Kidney (tissue), 14 donors: ENCODE results near the gene WNT9B. TPM values are rescaled to one million over a fixed set of nuclear protein-coding genes. Genes with fewer than 3 reads are reported as not detected.

Source experiments
- DNase-seq, 5 donors: peaks; one replicate each; pipeline ENCODE4 v3.0.0-alpha.2; 2013 to 2020
- FAIRE-seq: peaks from 2 replicates; lab custom pipeline; 2012; peaks lifted over from hg19 to GRCh38; lab: Jason Lieb, UNC
- H3K27ac ChIP-seq, 2 donors: one replicate each; pipeline ENCODE4 v1.7.0; 2013; ENCODE audit warnings: low read depth in 2 of 2, low read length in 2 of 2, inconsistent platforms in 1 of 2
- H3K27me3 ChIP-seq: one replicate; pipeline ENCODE4 v1.7.1; 2013; ENCODE audit warnings: low read length, inconsistent platforms; ENCODE audit not compliant: control insufficient read depth, insufficient read depth
- H3K36me3 ChIP-seq, 3 donors: one replicate each; pipeline versions ENCODE4 v1.7.0 to v1.7.1; 2013; ENCODE audit warnings: low read length in 3 of 3, control low read depth in 1 of 3, inconsistent platforms in 1 of 3; ENCODE audit not compliant: insufficient read depth in 3 of 3, control insufficient read depth in 2 of 3
- H3K4me1 ChIP-seq, 3 donors: one replicate each; pipeline versions ENCODE4 v1.7.0 to v1.7.1; 2013; ENCODE audit warnings: low read length in 3 of 3, inconsistent platforms in 1 of 3, low read depth in 1 of 3; ENCODE audit not compliant: control insufficient read depth in 2 of 3, insufficient read depth in 2 of 3
- H3K4me3 ChIP-seq, 3 donors: one replicate each; pipeline versions ENCODE4 v1.7.0 to v1.8.1; 2013; ENCODE audit warnings: low read length in 3 of 3, control low read depth in 1 of 3, inconsistent platforms in 1 of 3
- H3K9ac ChIP-seq, 3 donors: one replicate each; pipeline versions ENCODE4 v1.7.0 to v1.7.1; 2013; ENCODE audit warnings: low read length in 3 of 3, control low read depth in 1 of 3, inconsistent platforms in 1 of 3
- H3K9me3 ChIP-seq, 3 donors: one replicate each; pipeline versions ENCODE4 v1.7.0 to v1.7.1; 2013; ENCODE audit warnings: low read length in 3 of 3, control low read depth in 1 of 3, inconsistent platforms in 1 of 3; ENCODE audit not compliant: control insufficient read depth in 2 of 3, insufficient read depth in 1 of 3
- CTCF ChIP-seq: IDR thresholded peaks from 3 replicates; pipeline ENCODE4 v1.5.1; 2012; ENCODE audit warnings: mild to moderate bottlenecking, moderate library complexity, borderline replicate concordance; ENCODE audit not compliant: insufficient read depth; ENCODE audit errors: extremely low read depth
- intact Hi-C: fragments of 100-400 bp; cut with DNase I; formaldehyde crosslinking; loops from one replicate; pipeline ENCODE4 v1.11.1; 2022
- polyA plus RNA-seq: library from polyadenylated mRNA; stranded (reverse); fragments of 350-450 nt; fragmentation: Illumina TruSeq; extraction: RNeasy Lipid Tissue Mini Kit (QIAGEN cat#74804); gene quantifications from one replicate; pipeline ENCODE4 v1.2.3, GENCODE V29; 2014; ENCODE audit warnings: low read depth, low replicate concordance; ENCODE audit not compliant: insufficient read depth
- total RNA-seq: library from RNA; stranded (reverse); fragmentation: NEBNext Ultra II Directional; extraction: Animal tissue kit (Norgen Biotek cat#: 25700); gene quantifications from one replicate; pipeline ENCODE4 v1.2.1, GENCODE V29; 2021
- donor health status: control.
- donor health status: control.
- donor health status: control.
- donor health status: control.
- donor health status: control.
- donor health status: DM: yes; HTN: yes; CAD: no.
- donor health status: Normal renal cell carcinoma (clear cell type).

WNT9B gene
- total and polyA plus RNA-seq, 2 donors from 2014 or later, result 1.9 to 5.3 TPM

- Histone ChIP-seq H3K27ac (no peak overlapping the region), H3K9me3 (no peaks in the 10 kb centered on the region), H3K4me1 (peaks cover 0 to 3% (median 0%) of the 10 kb centered on the region in 3 donors), H3K9ac (no peak overlapping the region), H3K27me3 (no peaks in the 10 kb centered on the region), H3K36me3 (no peaks in the 10 kb centered on the region), H3K4me3 (no peak overlapping the region)
- FAIRE-seq (no peak), DNase-seq (no peak)
- intact Hi-C loops, result no loop called here
- no peak for TF ChIP-seq CTCF
These were observed 45.6 kb downstream of the WNT9B start for GRCh38 chr17:46896991-46897390.

- no peak for DNase-seq
- H3K36me3 ChIP-seq, result no peaks in the 10 kb centered on the region
- FAIRE-seq, result no peak
- peaks cover 0 to 3% (median 0%) of the 10 kb centered on the region in 3 donors for H3K4me1 ChIP-seq
- intact Hi-C loops, result no loop called here
- no peak for TF ChIP-seq CTCF
- H3K9me3 ChIP-seq, result no peaks in the 10 kb centered on the region
- no peak overlapping the region for H3K27ac ChIP-seq
- no peak overlapping the region for H3K4me3 ChIP-seq
- H3K9ac ChIP-seq, result no peak overlapping the region
- H3K27me3 ChIP-seq, result no peaks in the 10 kb centered on the region
These were observed 47.0 kb downstream of the WNT9B start for GRCh38 chr17:46898364-46898763.

GRCh38 chr17:46898860-46899259 is 47.5 kb downstream of the WNT9B start:
- no peak for TF ChIP-seq CTCF
- intact Hi-C loops, result no loop called here
- H3K36me3 ChIP-seq, result no peaks in the 10 kb centered on the region
- no peak overlapping the region for H3K4me3 ChIP-seq
- peaks cover 0 to 3% (median 0%) of the 10 kb centered on the region in 3 donors for H3K4me1 ChIP-seq
- no peaks in the 10 kb centered on the region for H3K9me3 ChIP-seq
- H3K27me3 ChIP-seq, result no peaks in the 10 kb centered on the region
- FAIRE-seq (no peak), DNase-seq (no peak)
- H3K27ac ChIP-seq, result no peak overlapping the region
- no peak overlapping the region for H3K9ac ChIP-seq

GRCh38 chr17:46901291-46901690 is 49.9 kb downstream of the WNT9B start:
- Histone ChIP-seq H3K4me3 (no peak overlapping the region), H3K9ac (no peak overlapping the region), H3K9me3 (no peaks in the 10 kb centered on the region), H3K27me3 (no peaks in the 10 kb centered on the region), H3K4me1 (no peaks in the 10 kb centered on the region), H3K36me3 (no peaks in the 10 kb centered on the region), H3K27ac (no peak overlapping the region)
- intact Hi-C loops, result no loop called here
- no peak for TF ChIP-seq CTCF
- FAIRE-seq (no peak), DNase-seq (no peak)
